ENCODE measurements around the gene NT5DC3.

DNA sequence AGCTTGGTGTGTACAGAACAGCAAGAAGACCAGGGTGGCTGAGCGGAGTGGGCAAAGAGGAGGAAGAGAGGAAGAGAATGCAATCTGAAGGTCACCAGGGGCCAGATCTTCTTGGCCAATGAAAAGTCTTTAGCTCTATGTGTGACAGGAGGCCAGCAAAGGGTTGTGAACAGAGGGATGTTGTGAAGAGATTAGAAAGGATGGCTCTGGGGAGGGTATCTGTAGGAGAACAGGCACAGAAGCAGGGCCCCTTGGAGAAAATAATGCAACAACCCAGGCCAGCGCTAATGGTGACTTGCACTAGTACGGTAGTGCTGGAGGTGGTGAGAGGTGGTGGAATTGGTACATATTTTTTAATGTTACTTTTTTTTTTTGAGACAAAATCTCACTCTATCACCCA is 97.2 kb downstream of the NT5DC3 start:
- TF ChIP-seq SMAD3 (CRISPR knock-in tag; IDR thresholded peaks at IDR 0.05; ENCODE audit: borderline replicate concordance) (no peak), NFYB (CRISPR knock-in tag; conservative IDR thresholded peaks at IDR 0.05; ENCODE audit: low read depth) (no peak), NR3C1 (CRISPR knock-in tag; conservative IDR thresholded peaks at IDR 0.05; ENCODE audit: low read depth) (no peak)
- TF ChIP-seq, protein P1, sequence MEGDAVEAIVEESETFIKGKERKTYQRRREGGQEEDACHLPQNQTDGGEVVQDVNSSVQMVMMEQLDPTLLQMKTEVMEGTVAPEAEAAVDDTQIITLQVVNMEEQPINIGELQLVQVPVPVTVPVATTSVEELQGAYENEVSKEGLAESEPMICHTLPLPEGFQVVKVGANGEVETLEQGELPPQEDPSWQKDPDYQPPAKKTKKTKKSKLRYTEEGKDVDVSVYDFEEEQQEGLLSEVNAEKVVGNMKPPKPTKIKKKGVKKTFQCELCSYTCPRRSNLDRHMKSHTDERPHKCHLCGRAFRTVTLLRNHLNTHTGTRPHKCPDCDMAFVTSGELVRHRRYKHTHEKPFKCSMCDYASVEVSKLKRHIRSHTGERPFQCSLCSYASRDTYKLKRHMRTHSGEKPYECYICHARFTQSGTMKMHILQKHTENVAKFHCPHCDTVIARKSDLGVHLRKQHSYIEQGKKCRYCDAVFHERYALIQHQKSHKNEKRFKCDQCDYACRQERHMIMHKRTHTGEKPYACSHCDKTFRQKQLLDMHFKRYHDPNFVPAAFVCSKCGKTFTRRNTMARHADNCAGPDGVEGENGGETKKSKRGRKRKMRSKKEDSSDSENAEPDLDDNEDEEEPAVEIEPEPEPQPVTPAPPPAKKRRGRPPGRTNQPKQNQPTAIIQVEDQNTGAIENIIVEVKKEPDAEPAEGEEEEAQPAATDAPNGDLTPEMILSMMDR (IDR thresholded peaks at IDR 0.05): no peak
- TF ChIP-seq, protein P2, sequence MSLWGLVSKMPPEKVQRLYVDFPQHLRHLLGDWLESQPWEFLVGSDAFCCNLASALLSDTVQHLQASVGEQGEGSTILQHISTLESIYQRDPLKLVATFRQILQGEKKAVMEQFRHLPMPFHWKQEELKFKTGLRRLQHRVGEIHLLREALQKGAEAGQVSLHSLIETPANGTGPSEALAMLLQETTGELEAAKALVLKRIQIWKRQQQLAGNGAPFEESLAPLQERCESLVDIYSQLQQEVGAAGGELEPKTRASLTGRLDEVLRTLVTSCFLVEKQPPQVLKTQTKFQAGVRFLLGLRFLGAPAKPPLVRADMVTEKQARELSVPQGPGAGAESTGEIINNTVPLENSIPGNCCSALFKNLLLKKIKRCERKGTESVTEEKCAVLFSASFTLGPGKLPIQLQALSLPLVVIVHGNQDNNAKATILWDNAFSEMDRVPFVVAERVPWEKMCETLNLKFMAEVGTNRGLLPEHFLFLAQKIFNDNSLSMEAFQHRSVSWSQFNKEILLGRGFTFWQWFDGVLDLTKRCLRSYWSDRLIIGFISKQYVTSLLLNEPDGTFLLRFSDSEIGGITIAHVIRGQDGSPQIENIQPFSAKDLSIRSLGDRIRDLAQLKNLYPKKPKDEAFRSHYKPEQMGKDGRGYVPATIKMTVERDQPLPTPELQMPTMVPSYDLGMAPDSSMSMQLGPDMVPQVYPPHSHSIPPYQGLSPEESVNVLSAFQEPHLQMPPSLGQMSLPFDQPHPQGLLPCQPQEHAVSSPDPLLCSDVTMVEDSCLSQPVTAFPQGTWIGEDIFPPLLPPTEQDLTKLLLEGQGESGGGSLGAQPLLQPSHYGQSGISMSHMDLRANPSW (CRISPR knock-in tag; conservative IDR thresholded peaks at IDR 0.05; ENCODE audit: low read depth): no peak

Measured in WTC11 (cell line).